ENCODE measurements around the gene FKBP1A.

Gene FKBP1A

GRCh38 chr20:1383623-1384404 lies 9.0 kb downstream of the FKBP1A start:
- peak; percentile 90 for DNase-seq

- no peak for DNase-seq
These were observed 10.2 kb downstream of the FKBP1A start for GRCh38 chr20:1382670-1383069.

- DNase-seq = peak; percentile 58
These were observed 10.9 kb downstream of the FKBP1A start for GRCh38 chr20:1381753-1382591.

GRCh38 chr20:1378735-1379125 lies 14.1 kb downstream of the FKBP1A start:
- DNase-seq = no peak

- no peak for DNase-seq
These were observed 14.7 kb downstream of the FKBP1A start for GRCh38 chr20:1377984-1378734.

GRCh38 chr20:1377341-1377871 lies 15.4 kb downstream of the FKBP1A start:
- DNase-seq = no peak

- DNase-seq = no peak
These were observed 16.2 kb downstream of the FKBP1A start for GRCh38 chr20:1376408-1377270.

GRCh38 chr20:1376007-1376406 lies 16.8 kb downstream of the FKBP1A start:
- no peak for DNase-seq

- DNase-seq = peak; percentile 53
These were observed 17.3 kb downstream of the FKBP1A start for GRCh38 chr20:1375515-1375914.

- no peak for DNase-seq
These were observed 18.6 kb downstream of the FKBP1A start for GRCh38 chr20:1374246-1374645.

GRCh38 chr20:1373614-1374013 lies 19.2 kb downstream of the FKBP1A start:
- no peak for DNase-seq

- no peak for DNase-seq
These were observed 19.8 kb downstream of the FKBP1A start for GRCh38 chr20:1373036-1373435.

- DNase-seq = peak; percentile 62
These were observed 20.9 kb downstream of the FKBP1A start for GRCh38 chr20:1371830-1372539.

GRCh38 chr20:1371202-1371782 lies 21.6 kb downstream of the FKBP1A start:
- no peak for DNase-seq

- no peak for DNase-seq
These were observed 22.2 kb downstream of the FKBP1A start for GRCh38 chr20:1370548-1371110.

GRCh38 chr20:1369970-1370369 lies 22.9 kb downstream of the FKBP1A start:
- no peak for DNase-seq

GRCh38 chr20:1368448-1369199 lies 24.2 kb downstream of the FKBP1A start:
- DNase-seq = no peak

- no peak for DNase-seq
These were observed 25.4 kb downstream of the FKBP1A start for GRCh38 chr20:1367479-1367878.

- DNase-seq = no peak
These were observed 28.7 kb downstream of the FKBP1A start for GRCh38 chr20:1364106-1364505.

- DNase-seq = no peak
These were observed 29.3 kb downstream of the FKBP1A start for GRCh38 chr20:1363522-1363921.

Measured in NCI-H510A treated with DMSO at 0.1 percent for 48 hours (cell line).